ENCODE results near the gene RNASEH2C.

GRCh38 chr11:65727865-65728264 is 7.3 kb upstream of the RNASEH2C start:
- TF ChIP-seq, protein P1, sequence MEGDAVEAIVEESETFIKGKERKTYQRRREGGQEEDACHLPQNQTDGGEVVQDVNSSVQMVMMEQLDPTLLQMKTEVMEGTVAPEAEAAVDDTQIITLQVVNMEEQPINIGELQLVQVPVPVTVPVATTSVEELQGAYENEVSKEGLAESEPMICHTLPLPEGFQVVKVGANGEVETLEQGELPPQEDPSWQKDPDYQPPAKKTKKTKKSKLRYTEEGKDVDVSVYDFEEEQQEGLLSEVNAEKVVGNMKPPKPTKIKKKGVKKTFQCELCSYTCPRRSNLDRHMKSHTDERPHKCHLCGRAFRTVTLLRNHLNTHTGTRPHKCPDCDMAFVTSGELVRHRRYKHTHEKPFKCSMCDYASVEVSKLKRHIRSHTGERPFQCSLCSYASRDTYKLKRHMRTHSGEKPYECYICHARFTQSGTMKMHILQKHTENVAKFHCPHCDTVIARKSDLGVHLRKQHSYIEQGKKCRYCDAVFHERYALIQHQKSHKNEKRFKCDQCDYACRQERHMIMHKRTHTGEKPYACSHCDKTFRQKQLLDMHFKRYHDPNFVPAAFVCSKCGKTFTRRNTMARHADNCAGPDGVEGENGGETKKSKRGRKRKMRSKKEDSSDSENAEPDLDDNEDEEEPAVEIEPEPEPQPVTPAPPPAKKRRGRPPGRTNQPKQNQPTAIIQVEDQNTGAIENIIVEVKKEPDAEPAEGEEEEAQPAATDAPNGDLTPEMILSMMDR (IDR thresholded peaks at IDR 0.05): no peak
- no peak for TF ChIP-seq POLR2AphosphoS5 (IDR thresholded peaks at IDR 0.05)
